ENCODE results near the gene IFNAR1. TPM values are rescaled to one million over a fixed set of nuclear protein-coding genes. Genes with fewer than 3 reads are reported as not detected.
A peak's percentile ranks its signal among the peaks of the same experiment; 100 is the strongest.

IFNAR1 gene
- total RNA-seq, 2 donors from 2014 or later: 11.7 to 16.9 TPM

DNA sequence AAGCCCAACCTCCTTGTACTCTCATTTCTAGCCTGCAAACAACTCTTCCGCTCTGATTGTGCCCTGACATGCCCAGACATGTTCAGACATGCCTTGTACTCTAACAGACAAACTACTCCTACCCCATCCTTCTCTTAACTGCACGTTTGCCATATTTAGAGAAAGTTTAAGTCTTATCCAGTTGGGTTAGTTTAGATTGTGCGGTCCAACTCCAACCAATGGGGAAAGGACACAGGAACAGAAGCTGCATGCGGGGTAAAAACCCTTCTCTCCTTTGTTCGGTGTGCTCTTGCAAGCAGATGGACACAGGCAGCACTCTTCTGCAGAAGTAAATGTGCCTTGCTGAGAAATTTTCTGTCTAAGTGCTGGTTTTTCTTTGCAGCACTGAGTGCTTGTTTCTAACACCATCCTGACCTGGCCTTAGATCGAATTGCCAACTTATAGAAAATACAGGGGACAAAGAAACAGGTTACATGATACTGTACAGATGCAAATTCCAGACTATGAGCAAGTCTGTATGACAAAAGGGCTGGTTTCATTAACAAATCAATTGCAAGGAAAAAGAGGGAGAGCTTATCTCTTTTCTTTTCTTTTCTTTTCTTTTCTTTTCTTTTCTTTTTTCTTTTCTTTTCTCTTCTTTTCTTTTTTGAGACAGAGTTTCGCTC is 42.7 kb downstream of the IFNAR1 start:
- 81 to 90% methylated on average over 3 to 7 of the region's 7 CpGs for WGBS, 2 experiments (ENCODE audit: insufficient coverage in 1 of 2, insufficient read length in 1 of 2)
- Histone ChIP-seq H3K4me3 (ENCODE audit: low read length) (no peak overlapping the region), H3K9ac (ENCODE audit: extremely low read depth, low read length, poor library complexity, severe bottlenecking) (no peak overlapping the region), H3K9me3 (ENCODE audit: control insufficient read depth, low read length) (peaks cover 30% of the 10 kb centered on the region), H3K27ac (ENCODE audit: low read depth, low read length) (no peak overlapping the region), H3K4me1 (ENCODE audit: control insufficient read depth, insufficient read depth, low read length) (no peaks in the 10 kb centered on the region), H3K27me3 (ENCODE audit: control insufficient read depth, insufficient read depth, low read length, poor library complexity, severe bottlenecking) (no peaks in the 10 kb centered on the region), H3K36me3 (ENCODE audit: control insufficient read depth, insufficient read depth, low read length) (no peaks in the 10 kb centered on the region)
- TF ChIP-seq, protein P1, sequence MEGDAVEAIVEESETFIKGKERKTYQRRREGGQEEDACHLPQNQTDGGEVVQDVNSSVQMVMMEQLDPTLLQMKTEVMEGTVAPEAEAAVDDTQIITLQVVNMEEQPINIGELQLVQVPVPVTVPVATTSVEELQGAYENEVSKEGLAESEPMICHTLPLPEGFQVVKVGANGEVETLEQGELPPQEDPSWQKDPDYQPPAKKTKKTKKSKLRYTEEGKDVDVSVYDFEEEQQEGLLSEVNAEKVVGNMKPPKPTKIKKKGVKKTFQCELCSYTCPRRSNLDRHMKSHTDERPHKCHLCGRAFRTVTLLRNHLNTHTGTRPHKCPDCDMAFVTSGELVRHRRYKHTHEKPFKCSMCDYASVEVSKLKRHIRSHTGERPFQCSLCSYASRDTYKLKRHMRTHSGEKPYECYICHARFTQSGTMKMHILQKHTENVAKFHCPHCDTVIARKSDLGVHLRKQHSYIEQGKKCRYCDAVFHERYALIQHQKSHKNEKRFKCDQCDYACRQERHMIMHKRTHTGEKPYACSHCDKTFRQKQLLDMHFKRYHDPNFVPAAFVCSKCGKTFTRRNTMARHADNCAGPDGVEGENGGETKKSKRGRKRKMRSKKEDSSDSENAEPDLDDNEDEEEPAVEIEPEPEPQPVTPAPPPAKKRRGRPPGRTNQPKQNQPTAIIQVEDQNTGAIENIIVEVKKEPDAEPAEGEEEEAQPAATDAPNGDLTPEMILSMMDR (conservative IDR thresholded peaks at IDR 0.05): no peak
- Mint-ChIP-seq H3K27me3 (ENCODE audit: insufficient read depth) (peaks cover 2% of the 10 kb centered on the region), H3K4me1 (no peaks in the 10 kb centered on the region), H3K9me3 (peaks cover 37% of the 10 kb centered on the region), H3K27ac (no peak overlapping the region), H3K4me3 (no peak overlapping the region), H3K36me3 (ENCODE audit: low read depth) (peaks cover 4% of the 10 kb centered on the region)
- DNase-seq: peak; percentile 60

DNA sequence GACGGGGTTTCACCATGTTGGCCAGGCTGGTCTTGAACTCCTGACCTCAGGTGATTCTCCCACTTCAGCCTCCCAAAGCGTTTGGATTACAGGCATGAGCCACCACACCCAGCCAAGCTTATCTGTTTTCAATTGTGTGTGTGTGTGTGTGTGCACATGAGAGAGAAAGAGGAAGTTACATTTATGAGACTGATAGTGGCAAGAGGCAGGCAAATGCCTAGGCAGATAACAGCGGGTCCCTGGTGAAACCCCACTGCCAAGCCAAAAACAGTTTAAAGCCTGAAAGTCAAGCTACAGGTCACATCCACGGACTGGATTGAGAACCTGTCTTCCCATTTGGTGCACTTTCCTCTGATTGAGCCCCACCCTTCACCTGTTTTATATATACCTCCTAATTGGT is 43.4 kb downstream of the IFNAR1 start:
- H3K4me1 Mint-ChIP-seq: no peaks in the 10 kb centered on the region
- TF ChIP-seq, protein P1 (conservative IDR thresholded peaks at IDR 0.05): no peak

DNA sequence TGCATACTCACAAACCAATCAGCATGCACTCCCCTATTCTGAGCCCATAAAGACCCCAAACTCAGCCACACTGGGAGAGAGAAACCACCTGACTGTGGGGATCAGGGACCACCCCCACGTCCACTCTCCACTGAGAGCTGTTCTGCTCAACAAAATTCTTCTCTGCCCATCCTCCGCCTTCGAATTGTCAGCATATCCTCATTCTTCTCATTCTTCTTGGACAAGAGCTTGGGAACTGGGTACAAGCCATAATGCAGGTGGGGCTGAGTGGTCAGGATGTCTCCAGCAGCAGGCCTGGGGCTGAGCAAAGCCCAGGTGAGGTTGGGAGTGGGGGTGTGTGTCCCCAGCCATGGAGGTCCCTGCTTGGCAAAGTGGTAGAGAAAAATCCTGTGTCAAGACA is 43.8 kb downstream of the IFNAR1 start:
- Mint-ChIP-seq H3K4me1 (no peaks in the 10 kb centered on the region), H3K27me3 (ENCODE audit: insufficient read depth) (peaks cover 2% of the 10 kb centered on the region), H3K9me3 (peaks cover 37% of the 10 kb centered on the region), H3K36me3 (ENCODE audit: low read depth) (peaks cover 4% of the 10 kb centered on the region), H3K27ac (no peak overlapping the region), H3K4me3 (no peak overlapping the region)
- Histone ChIP-seq H3K36me3 (ENCODE audit: control insufficient read depth, insufficient read depth, low read length) (no peaks in the 10 kb centered on the region), H3K9ac (ENCODE audit: extremely low read depth, low read length, poor library complexity, severe bottlenecking) (no peak overlapping the region), H3K4me1 (ENCODE audit: control insufficient read depth, insufficient read depth, low read length) (no peaks in the 10 kb centered on the region), H3K27me3 (ENCODE audit: control insufficient read depth, insufficient read depth, low read length, poor library complexity, severe bottlenecking) (no peaks in the 10 kb centered on the region), H3K4me3 (ENCODE audit: low read length) (no peak overlapping the region), H3K9me3 (ENCODE audit: control insufficient read depth, low read length) (peaks cover 30% of the 10 kb centered on the region), H3K27ac (ENCODE audit: low read depth, low read length) (no peak overlapping the region)
- TF ChIP-seq, protein P1 (conservative IDR thresholded peaks at IDR 0.05): no peak
- WGBS, 2 experiments (ENCODE audit: insufficient coverage in 1 of 2, insufficient read length in 1 of 2): 93 to 100% methylated on average over 1 to 3 of the region's 3 CpGs
- DNase-seq: peak; percentile 56

More for the DNA sequence above, 43.4 kb downstream of the IFNAR1 start:
- H3K9me3 ChIP-seq (ENCODE audit: control insufficient read depth, low read length): peaks cover 30% of the 10 kb centered on the region
- Mint-ChIP-seq H3K4me3 (no peak overlapping the region), H3K9me3 (peaks cover 37% of the 10 kb centered on the region), H3K27me3 (ENCODE audit: insufficient read depth) (peaks cover 2% of the 10 kb centered on the region), H3K27ac (no peak overlapping the region), H3K36me3 (ENCODE audit: low read depth) (peaks cover 4% of the 10 kb centered on the region)
- H3K9ac ChIP-seq (ENCODE audit: extremely low read depth, low read length, poor library complexity, severe bottlenecking): no peak overlapping the region
- no peaks in the 10 kb centered on the region for H3K4me1 ChIP-seq (ENCODE audit: control insufficient read depth, insufficient read depth, low read length)
- no peak overlapping the region for H3K27ac ChIP-seq (ENCODE audit: low read depth, low read length)
- no peaks in the 10 kb centered on the region for H3K36me3 ChIP-seq (ENCODE audit: control insufficient read depth, insufficient read depth, low read length)
- H3K27me3 ChIP-seq (ENCODE audit: control insufficient read depth, insufficient read depth, low read length, poor library complexity, severe bottlenecking): no peaks in the 10 kb centered on the region
- H3K4me3 ChIP-seq (ENCODE audit: low read length): no peak overlapping the region
- 94 to 100% methylated on average over 2 to 4 of the region's 4 CpGs for WGBS, 2 experiments (ENCODE audit: insufficient coverage in 1 of 2, insufficient read length in 1 of 2)
- DNase-seq: no peak
